ENCODE measurements around the gene TOP2A. TPM values are rescaled to one million over a fixed set of nuclear protein-coding genes. Genes with fewer than 3 reads are reported as not detected.
"Not testable (repeated sequence)": the region's sequence is repeated elsewhere in the genome, so short reads cannot be mapped to it uniquely, and the experiment has no call there.

Gene TOP2A
- total RNA-seq, 1 experiment from 2014 or later: 241 TPM

DNA sequence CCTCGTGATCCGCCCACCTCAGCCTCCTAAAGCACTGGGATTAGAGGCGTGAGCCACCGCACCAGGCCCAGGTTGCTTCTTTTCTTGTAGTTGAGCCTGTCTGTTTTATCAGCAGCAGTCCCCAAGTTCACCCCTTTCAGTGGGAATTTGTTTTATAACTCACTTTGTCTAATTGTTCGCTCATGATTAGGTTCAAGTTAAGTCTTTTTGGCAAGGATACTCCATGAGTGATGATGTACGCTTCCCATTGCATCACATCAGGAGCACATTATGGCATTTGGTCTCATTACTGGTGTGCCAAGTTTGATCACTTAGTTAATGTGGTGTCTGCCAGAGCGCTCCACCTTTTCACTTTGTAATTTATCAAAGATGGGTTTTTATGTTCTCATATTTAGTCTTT, 38.7 kb downstream of the TOP2A start:
- no peak for DNase-seq (ENCODE audit: low spot score)

DNA sequence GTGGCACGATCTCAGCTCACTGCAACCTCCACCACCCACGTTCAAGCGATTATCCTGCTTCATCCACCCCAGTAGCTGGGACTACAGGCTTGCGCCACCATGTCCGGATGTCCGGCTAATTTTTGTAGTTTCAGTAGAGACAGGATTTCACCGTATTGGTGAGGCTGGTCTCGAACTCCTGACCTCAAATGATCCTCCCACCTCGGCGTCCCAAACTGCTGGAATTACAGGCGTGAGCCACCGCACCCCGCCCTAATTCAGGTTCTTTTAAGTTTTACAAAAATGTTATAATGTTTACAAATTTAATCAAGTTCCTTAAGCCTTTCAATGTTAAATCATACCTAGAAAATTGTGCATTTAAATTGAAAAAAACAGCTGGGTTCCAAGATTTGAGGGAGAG, 39.9 kb downstream of the TOP2A start:
- DNase-seq (ENCODE audit: low spot score): no peak

DNA sequence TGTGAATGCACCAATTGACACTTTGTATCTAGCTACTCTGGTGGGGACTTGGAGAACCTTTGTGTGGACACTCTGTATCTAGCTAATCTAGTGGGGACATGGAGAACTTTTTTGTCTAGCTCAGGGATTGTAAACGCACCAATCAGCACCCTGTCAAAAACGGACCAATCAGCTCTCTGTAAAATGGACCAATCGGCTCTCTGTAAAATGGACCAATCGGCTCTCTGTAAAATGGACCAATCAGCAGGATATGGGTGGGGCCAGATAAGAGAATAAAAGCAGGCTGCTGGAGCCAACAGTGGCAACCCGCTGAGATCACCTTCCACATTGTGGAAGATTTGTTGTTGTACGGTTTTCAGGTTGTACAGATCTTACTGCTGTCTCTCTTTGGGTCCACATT, 41.2 kb downstream of the TOP2A start:
- not testable (repeated sequence) for DNase-seq (ENCODE audit: low spot score)

DNA sequence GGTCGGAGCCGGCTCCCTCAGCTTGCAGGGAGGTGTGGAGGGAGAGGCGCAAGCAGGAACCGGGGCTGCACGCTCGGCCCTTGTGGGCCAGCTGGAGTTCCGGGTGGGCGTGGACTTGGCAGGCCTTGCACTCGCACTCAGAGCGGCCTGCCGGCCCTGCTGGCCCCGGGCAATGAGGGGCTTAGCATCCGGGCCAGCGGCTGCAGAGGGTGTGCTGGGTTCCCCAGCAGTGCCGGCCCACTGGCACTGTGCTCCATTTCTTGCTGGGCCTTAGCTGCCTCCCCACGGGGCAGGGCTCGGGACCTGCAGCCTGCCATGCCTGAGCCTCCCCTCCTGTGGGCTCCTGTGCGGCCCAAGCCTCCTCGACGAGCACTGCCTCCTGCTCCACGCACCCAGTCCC, 41.9 kb downstream of the TOP2A start:
- not testable (repeated sequence) for DNase-seq (ENCODE audit: low spot score)

DNA sequence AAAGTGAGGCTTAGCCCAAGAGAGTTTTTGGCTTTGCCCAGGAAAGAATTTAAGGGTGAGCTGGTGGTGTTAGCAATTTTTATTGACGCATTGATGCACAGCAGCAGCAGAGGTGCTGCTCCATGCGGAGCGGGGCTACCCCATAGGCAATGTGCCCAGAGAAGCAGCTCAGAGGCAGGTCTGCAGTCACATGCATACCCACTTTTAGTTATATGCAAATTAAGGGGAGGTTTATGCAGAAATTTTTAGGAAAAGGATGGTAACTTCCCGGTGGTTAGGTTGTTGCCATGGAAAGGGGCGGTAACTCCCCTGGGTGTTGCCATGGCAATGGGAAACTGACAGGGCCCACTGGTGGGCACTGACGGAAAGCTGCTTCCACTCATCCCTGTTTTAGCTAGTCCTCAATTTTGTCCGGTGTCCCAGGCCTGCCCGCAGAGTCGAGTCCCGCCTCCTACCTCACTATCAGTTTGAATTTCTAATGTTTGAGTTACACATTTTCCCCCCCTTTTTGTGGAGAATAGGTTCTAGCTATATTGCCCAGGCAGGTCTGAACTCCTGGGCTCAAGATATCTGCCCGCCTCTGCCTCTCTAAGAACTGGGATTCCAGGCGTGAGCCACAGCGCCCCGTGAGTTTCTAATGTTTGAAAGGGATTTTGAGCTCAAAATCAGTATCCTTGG, 42.7 kb downstream of the TOP2A start:
- DNase-seq (ENCODE audit: low spot score): no peak

DNA sequence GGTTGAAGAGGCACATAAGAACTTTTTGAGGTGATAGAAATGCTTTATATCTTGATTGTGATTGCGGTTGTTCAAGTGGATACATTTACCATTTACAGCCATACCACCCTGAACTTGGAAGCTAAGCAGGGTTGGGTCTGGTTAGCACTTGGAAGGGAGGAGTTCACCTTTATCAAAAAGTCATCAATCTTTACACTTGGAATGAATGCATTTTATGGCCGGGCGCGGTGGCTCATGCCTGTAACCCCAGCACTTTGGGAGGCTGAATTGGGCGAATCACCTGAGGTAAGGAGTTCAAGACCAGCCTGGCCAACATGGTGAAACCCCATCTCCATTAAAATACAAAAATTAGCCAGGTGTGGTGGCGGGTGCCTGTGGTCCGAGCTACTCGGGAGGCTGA, 43.7 kb downstream of the TOP2A start:
- DNase-seq (ENCODE audit: low spot score): no peak

DNA sequence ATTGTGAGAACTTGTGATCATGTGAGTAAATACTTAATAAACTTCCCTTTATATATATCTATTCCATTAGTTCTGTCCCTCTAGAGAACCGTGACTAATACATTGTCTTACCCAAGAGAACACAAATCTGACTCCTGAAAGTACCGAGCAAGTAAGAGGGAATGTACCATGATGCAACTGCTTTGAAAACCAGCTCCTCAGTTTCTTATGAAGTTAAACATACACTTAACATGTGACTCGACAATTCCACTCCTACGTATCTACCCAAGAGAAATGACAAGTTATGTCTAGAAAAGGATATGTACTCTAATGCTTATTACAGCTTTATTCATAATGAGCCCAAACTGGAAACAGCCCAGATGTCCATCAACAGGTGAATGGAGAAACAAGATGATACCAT, 44.4 kb downstream of the TOP2A start:
- DNase-seq (ENCODE audit: low spot score): no peak

DNA sequence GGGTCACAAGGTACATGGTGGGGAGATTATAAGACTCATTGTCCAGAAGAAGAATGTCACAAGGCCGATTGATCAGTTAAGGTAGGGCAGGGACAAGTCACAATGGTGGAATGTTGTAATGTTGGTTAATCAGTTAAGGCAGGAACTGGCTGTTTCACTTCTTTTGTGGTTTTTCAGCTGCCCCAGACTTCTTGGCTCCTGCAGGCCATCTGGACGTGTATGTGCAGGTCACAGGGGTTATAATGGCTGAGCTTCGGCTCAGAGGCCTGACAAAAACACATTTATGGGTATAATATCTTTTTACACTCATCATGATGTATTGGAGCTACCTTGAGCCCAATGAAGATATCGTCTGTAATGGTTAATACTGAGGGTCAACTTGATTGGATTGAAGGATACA, 45.1 kb downstream of the TOP2A start:
- DNase-seq (ENCODE audit: low spot score): not testable (repeated sequence)

DNA sequence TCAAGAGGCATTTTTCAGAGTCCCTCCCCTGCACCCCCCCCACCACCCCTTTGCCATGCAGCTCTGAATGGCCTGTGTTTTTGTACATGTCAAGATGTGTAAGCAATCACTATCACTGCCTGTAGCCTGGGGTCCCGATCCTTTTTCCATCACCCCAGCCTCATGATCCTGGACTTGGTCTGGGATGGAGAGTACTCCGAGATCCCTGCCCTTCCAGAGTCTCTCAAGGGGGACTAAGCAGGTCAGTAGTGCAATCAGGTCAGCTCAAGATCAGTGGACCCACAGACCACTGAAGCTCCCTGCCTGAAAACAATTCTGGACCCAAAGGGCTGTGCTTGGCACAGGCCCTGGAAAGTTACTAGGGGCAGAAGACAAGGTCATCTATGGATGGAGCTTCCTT, 45.7 kb downstream of the TOP2A start:
- no peak for DNase-seq (ENCODE audit: low spot score)

DNA sequence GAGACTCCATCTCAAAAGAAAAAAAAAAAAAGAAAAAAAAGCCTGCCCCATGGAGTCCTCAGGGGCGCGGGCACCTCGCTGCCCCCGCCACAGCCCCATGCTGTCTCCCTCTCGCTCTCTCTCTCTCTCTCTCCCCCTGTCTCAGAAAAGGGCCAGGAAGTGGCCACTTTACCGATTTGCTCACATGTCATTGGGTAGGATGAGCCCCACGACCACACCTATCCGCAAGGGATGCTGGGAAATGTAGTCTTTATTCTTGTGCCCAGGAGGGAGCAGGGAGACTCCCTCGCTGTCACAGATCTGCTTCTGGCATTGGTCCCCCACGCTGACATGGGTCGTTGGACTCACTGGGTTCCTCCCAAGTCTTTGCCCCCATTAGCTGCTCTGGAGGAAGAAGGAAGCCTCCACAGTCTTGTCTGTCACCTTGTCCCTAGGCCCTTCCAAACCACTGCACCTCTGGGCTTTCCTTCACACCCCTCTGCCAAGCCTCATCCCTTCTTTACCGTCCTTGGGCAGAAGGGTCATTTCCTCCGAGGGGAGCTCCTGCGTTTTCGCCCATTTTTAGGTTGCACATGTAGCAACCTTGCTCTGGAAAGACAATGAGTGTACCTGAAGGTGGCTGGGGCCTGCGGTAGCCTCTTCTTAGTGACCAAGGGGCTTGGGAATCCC, 46.3 kb downstream of the TOP2A start:
- no peak for DNase-seq (ENCODE audit: low spot score)

DNA sequence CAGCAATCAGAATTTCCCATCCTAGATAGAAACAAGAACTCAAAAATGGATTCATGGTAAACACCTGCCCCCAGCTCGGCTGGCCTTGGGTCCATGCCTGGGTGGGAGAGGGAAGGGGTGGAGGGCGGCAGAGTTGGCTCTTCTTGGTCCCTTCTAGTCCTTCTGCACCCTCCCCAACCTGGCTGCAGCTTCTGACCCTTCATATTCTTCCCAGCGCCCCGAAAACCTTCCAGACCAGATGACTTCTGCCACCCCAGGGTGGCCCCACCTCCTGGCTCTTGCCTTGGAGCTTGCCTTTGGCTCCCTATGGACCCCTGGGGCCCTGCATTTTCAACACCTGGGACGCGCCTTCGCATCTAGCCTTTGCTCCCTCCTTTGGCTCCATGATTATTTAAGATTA, 47.8 kb downstream of the TOP2A start:
- no peak for DNase-seq (ENCODE audit: low spot score)

DNA sequence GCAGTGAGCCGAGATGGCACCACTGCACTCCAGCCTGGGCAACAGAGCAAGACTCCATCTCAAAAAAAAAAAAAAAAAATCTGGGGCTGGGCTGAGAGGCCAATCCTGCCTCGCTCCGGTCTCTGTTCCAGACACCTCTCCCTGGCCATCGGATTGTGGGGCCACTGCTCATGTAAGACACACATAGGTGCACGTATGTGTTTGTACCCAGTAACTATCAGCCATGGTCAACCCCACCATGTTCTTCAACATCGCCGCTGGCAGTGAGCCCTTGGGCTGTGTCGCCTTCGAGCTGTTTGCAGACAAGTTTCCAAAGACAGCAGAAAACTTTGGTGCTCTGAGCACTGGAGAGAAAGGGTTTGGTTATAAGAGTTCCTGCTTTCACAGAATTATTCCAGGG, 50.0 kb downstream of the TOP2A start:
- not testable (repeated sequence) for DNase-seq (ENCODE audit: low spot score)

DNA sequence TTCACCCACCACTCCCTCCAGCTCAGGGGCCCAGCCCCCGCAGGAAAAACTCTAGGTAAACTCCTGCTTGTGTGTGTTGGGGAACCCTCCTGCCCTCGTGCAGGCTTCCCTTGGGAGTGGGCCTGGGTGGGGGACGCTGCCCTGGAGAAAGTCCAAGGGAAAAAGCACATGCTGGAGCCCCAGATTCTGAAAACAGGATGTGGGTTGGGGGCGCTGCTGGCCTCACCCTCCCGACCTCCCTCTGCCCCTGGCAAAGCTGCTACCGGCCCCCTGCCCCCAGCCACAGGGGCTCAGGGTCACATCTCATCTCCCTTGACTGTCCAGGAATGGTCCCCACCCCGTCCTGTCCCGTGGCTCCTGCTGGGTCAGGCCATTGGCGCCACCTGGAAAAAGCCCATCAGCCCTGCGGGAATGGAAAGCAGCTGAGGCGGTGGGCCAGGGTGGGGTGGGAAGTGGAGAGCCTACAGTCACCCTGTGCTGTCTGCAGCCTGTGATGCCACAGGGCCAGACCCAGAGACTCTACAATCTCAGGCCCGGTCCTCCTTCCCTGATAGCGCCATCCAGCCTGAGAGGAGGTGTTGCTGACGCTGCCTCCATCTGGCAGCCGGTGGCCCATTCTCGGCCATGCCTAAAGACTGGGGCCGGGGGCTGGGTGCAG, 50.7 kb downstream of the TOP2A start:
- no peak for DNase-seq (ENCODE audit: low spot score)

DNA sequence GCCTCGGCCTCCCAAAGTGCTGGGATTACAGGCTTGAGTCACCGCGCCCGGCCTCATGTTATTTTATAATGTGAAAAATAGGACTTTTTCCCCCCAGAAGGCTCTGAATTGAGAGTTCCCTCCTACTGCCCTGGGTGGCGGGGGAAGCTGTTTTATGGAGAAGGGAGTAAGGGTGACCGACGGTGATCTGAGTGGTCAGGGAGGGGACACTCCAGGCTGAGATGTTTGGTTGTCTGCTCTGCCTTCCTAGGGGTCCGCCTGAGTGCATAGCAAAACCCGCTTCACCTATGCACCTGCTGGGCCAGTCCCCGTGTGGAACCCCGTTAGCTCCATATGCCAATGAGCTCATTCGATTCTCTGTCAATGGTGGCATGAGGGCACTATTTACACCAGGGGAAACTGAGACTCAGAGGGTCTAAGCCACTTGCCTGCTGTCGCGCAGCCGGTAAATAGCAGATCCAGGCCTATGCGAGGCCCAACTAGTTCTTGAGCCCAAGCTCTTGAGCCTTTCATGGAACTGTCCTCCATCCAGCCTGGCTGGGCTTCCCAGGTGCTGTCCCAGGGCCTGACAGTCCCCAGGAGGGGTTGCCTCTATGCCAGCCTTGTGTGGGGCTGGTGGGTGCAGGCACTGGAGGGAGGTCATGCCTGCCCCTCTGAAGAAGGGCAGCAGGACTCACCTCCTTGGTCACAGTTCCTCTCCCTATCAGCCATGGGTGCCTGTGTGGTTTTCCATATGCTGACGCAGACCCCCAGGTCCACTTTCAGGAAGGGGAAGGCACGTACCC, 51.4 kb downstream of the TOP2A start:
- no peak for DNase-seq (ENCODE audit: low spot score)

DNA sequence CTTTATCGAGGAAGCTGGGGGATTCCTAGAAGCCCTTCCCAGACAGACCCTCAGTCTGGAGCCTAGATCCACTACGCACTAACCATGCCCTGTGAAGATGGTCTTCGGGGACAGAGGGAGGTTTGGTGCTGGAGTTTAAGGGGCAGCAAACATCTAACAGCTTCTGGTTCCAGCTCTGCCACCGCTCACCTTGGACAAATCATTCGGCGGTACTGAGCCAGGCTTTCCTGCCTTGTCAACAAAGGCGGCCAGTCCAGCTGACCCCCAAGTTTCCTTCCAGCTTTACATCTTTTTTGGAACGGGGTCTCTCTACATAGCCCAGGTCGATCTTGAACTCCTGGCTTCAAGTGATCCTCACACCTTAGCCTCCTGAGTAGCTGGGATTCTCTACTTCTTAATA, 52.8 kb downstream of the TOP2A start:
- no peak for DNase-seq (ENCODE audit: low spot score)

DNA sequence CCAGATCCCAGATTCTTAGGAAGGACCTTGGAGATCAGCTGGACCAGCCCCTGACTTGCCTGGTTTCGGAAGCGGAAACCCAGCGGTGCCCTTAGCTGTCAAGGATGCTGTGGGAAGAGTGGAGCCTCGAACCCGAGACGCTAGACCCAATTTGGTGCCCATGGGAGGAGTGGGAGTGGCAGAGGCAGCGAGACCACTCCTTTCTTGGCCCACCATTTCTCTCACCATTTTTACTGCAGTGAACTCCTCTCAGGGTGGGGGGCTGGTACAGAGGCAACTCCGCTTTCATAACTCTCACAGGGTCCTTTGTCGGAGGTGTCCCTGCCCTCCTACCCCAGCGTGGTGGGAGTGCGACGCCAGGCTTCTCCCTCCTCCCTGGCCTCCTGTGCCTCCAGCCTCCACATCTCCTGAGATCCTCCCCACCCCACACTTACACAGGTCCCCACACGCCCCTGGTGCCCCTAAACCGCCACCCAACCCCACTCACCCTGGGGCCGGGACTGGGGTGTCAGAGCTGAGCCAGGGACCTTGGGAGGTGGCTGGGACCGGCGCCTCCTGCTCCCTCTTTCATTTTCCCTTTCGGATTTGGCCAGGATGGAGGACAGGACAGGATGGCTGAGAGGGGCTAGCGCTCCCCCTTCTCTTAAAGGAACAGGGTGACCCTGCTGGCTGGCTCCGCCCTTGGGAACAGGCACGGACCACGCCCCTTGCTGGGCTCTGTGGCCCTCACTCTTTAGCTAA, 53.4 kb downstream of the TOP2A start, which contains the start of gene GJD3:
GJD3 (minus strand) TSS at position 617 of the 741 bp plus-strand sequence. CDS start 922 bp downstream, outside the sequence.
- no peak for DNase-seq (ENCODE audit: low spot score)

DNA sequence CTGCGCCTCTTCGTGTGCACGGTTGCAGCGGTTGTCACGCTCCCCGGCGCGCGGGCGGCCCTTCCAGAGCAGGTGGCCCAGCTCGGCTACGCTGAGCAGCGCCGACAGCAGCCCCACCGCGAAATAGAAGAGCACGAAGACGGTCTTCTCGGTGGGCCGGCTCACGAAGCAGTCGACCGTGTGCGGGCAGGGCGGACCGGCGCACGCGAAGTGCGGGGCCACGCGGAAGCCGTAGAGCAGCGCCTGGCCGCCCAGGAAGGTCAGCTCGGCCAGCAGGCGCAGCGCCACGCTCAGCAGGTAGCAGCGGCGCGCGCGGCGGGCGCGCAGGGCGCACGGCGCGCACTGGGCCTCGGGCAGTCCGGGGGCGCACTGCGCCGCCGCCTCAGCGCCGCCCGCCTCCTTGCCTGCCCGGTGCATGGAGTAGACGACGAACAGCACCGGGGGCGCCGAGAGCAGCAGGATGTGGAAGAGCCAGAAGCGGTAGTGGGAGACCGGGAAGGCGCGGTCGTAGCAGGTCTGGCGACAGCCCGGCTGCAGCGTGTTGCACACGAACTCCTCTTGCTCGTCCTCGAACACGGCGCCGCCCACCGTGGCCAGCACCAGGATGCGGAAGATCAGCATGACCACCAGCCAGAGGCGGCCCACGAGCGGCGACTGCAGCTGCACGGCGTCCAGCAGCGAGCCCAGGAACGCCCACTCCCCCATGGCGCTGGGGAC, 54.4 kb downstream of the TOP2A start:
- no peak for DNase-seq (ENCODE audit: low spot score)

DNA sequence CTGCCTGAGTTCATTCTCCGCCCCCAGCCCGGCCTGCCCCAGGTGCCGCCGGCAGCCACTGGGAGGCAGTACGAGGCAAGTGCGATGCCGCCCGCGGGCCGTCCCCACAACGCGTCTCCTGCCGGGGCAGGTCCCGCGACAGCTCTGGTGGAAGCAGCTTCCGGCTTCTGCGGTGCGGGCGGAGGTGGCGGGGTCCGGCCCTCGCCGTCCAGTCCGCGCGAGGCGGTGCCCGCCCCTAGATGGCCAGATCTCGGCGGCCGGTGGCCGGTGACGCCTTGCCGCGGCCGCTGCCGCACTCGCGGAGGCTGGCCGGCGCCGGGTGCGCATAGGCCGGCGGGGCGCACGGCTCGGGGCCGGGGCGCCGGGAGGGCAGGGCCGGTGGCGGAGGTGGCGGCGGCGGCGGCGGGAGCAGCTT, 55.0 kb downstream of the TOP2A start:
- DNase-seq (ENCODE audit: low spot score): peak; percentile 68

DNA sequence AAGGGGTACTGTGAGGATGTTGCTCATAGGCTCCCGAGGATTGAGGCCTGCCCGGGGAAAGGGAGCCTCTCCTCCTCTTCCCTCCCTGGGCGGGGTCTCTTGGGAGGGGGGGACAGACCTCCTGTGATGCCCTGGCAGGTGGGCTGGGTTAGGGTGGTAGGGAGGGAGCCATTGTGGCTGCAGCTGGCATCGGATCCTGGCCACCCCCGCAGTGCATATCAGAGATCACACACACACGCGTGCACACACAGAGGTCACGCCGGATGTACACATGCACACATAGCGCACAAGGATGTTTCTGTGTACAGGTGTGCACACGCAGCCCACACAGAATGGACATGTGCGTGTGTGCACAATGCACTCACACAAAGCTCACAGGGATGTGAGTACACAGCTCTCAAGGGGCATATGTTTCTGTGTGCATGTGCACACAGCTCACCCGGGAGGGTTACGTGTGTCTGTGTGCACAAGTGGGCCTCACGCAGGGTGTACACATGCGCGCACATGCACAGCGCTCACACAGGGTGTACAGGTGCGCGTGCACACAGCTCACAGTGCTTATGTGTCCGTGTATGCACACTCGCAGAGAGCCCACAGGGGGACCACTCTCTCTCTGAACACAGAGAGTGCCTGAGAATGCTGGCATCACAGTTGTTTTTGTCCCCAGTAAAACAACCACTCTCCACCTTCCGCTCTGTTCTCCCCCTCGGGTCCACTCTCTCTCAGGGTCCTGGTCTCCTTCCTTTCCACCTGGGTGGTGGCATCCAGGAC, 55.6 kb downstream of the TOP2A start:
- no peak for DNase-seq (ENCODE audit: low spot score)

All from A172 (cell line).